Thyroid gland (tissue), 4 donors: Measurements from ENCODE around the gene PTPRZ1.

ENCODE experiments used
- CTCF ChIP-seq, 6 experiments: fragments of 200-600 bp in 3 of 6; fragments of 450-650 bp in 3 of 6; sonication (generic) in 3 of 6; IDR thresholded peaks; one replicate each; pipeline ENCODE4 v1.5.1; 2016 to 2019; ENCODE audit warnings: antibody characterized with exemption in 6 of 6, mild to moderate bottlenecking in 2 of 6, inconsistent platforms in 1 of 6, moderate library complexity in 1 of 6
- POLR2A ChIP-seq, 2 donors: fragments of 450-650 bp; IDR thresholded peaks; one replicate each; pipeline ENCODE4 v1.6.1; 2017; ENCODE audit warnings: antibody characterized with exemption in 2 of 2, mild to moderate bottlenecking in 2 of 2, moderate library complexity in 1 of 2

GRCh38 chr7:122070834-122071233, 197.9 kb downstream of the PTPRZ1 start:
- TF ChIP-seq CTCF (IDR thresholded peaks at IDR 0.05) (no peak), POLR2A (IDR thresholded peaks at IDR 0.05) (no peak)
